Measurements from ENCODE around the gene IFI27L1. TPM values are rescaled to one million over a fixed set of nuclear protein-coding genes. Genes with fewer than 3 reads are reported as not detected.

IFI27L1 gene
- total RNA-seq, 1 donor from 2014 or later, result 36.8 TPM

GRCh38 chr14:94113073-94113472 lies 32.0 kb downstream of the IFI27L1 start:
- Mint-ChIP-seq H3K9me3 (no peaks in the 10 kb centered on the region), H3K27ac (no peak overlapping the region), H3K27me3 (peaks cover 10% of the 10 kb centered on the region), H3K36me3 (peaks cover under 1% of the 10 kb centered on the region), H3K4me3 (no peak overlapping the region), H3K4me1 (ENCODE audit: unreplicated experiment) (peaks cover 7% of the 10 kb centered on the region)
- DNase-seq (ENCODE audit: extremely low spot score, unreplicated experiment), result peak; percentile 29
- TF ChIP-seq CTCF (conservative IDR thresholded peaks at IDR 0.05), result no peak

- Mint-ChIP-seq H3K27ac (no peak overlapping the region), H3K27me3 (peaks cover 10% of the 10 kb centered on the region), H3K4me1 (ENCODE audit: unreplicated experiment) (peaks cover 7% of the 10 kb centered on the region), H3K4me3 (no peak overlapping the region), H3K9me3 (no peaks in the 10 kb centered on the region), H3K36me3 (no peaks in the 10 kb centered on the region)
- peak; percentile 44 for DNase-seq (ENCODE audit: extremely low spot score, unreplicated experiment)
- TF ChIP-seq CTCF (conservative IDR thresholded peaks at IDR 0.05), result no peak
These were observed 32.4 kb downstream of the IFI27L1 start for GRCh38 chr14:94113490-94113889.

DNA sequence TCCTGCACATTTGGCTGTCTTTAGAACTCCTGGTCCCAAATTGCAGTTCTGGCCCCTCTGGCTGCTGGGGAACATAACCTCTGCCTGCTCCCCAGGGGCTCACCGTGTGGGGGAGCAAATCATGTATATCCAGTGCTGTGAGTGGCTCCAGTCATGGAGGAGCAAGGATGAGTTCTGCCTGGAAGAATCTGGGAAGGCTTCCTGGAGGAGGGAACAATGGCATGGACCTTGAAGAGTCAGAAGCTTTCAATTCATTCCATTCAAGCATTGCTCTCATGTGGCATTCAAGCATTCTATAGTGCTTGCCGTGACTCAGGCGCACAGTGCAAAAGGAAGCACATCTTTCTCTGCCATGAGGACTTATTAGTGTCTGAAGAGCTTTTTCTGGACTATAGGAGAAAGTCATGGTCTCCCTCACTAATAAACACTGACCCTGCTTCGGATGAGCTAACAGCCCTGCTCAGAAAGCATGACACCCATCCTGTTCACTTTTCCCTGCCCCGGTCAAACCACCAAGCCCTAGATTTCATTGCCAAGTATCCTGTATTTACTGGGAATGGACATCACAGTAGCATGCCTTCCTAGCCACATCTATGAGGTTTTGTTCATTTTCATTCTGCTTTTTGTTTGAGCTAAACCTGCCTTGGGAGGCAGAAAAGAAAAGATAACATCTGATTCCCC lies 32.9 kb downstream of the IFI27L1 start:
- Mint-ChIP-seq H3K4me3 (no peak overlapping the region), H3K36me3 (no peaks in the 10 kb centered on the region), H3K27ac (no peak overlapping the region), H3K9me3 (no peaks in the 10 kb centered on the region), H3K4me1 (ENCODE audit: unreplicated experiment) (peaks cover 7% of the 10 kb centered on the region), H3K27me3 (peaks cover 10% of the 10 kb centered on the region)
- no peak for TF ChIP-seq CTCF (conservative IDR thresholded peaks at IDR 0.05)
- peak; percentile 47 for DNase-seq (ENCODE audit: extremely low spot score, unreplicated experiment)

DNA sequence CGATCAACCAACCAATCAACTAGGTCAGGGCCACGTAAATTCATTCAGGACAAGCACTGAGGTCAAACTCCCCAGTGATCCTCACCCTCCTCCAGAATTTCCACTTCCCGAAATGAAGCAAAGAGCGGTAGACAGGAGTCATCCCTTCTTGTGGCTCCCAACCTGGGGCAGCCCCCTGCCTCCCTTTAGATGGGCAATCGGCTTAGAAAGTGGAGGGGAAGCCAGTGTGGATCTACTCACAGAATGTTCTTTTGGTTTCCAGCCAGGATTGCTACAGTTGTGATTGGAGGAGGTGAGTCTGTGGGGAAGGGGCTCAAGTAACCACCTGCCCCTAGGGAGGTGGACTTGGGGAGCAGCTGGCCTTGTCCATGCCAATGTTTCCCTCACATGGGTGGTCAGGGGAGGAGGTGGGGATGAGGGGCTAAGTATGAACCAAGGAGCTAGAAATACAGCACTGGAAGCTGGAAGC lies 33.5 kb downstream of the IFI27L1 start:
- no peaks in the 10 kb centered on the region for H3K9me3 Mint-ChIP-seq
- no peak overlapping the region for H3K4me3 Mint-ChIP-seq
- no peaks in the 10 kb centered on the region for H3K36me3 Mint-ChIP-seq
- DNase-seq (ENCODE audit: extremely low spot score, unreplicated experiment), result peak; percentile 49
- no peak overlapping the region for H3K27ac Mint-ChIP-seq
- H3K27me3 Mint-ChIP-seq, result peaks cover 10% of the 10 kb centered on the region
- TF ChIP-seq CTCF (conservative IDR thresholded peaks at IDR 0.05), result no peak
- H3K4me1 Mint-ChIP-seq (ENCODE audit: unreplicated experiment), result peaks cover 7% of the 10 kb centered on the region

DNA sequence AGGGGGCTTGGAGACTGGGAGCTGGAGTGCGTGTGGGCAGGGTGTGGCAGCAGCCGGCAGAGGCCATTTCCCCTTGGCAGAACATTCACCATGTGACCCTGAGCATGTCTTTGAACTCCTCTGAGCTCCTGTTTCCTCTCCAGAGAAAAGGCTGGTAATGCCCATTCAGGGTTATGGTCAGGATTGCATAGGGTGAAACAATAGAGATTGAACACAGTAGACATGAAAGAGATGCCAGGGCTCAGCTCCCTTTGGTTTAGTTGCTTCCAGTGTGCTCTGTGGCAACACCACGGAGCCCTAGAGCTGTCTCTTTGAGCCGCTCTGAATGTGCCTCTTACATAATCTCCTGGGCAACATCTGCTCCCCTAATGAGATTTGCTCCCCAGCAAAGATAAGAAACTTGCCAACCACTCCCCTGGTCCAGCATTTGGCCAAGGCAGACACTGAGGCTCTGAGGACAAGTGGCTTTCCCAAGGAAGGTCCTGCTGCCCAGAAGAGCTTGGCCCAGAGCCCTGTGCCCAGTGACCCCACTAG lies 34.0 kb downstream of the IFI27L1 start:
- TF ChIP-seq CTCF (conservative IDR thresholded peaks at IDR 0.05), result no peak
- no peak overlapping the region for H3K27ac Mint-ChIP-seq
- H3K4me1 Mint-ChIP-seq (ENCODE audit: unreplicated experiment), result peaks cover 4% of the 10 kb centered on the region
- peaks cover 10% of the 10 kb centered on the region for H3K27me3 Mint-ChIP-seq
- DNase-seq (ENCODE audit: extremely low spot score, unreplicated experiment), result peak; percentile 43
- no peaks in the 10 kb centered on the region for H3K36me3 Mint-ChIP-seq
- H3K4me3 Mint-ChIP-seq, result no peak overlapping the region
- no peaks in the 10 kb centered on the region for H3K9me3 Mint-ChIP-seq

Measured in type B pancreatic cell (in vitro differentiated cells).